KMS-11 (cell line): ENCODE data around the gene RAB36.

Experiments used
- H2AFZ ChIP-seq: fragments of 200-600 bp; sonication (generic); 2 replicates; pipeline ENCODE4 v1.6.1; 2016; ENCODE audit warnings: antibody characterized with exemption, mixed run types, low read depth
- H3K27ac ChIP-seq: fragments of 200-600 bp; sonication (generic); 2 replicates; pipeline ENCODE4 v1.6.1; 2016; ENCODE audit warnings: mild to moderate bottlenecking, mixed run types
- H3K27me3 ChIP-seq: fragments of 200-600 bp; sonication (generic); 2 replicates; pipeline ENCODE4 v1.6.1; 2017; ENCODE audit warnings: mild to moderate bottlenecking, low read depth, mixed run types, moderate library complexity; ENCODE audit not compliant: insufficient read depth
- H3K36me3 ChIP-seq: fragments of 200-600 bp; sonication (generic); 2 replicates; pipeline ENCODE4 v1.6.1; 2017; ENCODE audit warnings: mild to moderate bottlenecking, mixed run types; ENCODE audit not compliant: insufficient read depth
- H3K4me1 ChIP-seq: fragments of 200-600 bp; sonication (generic); 2 replicates; pipeline ENCODE4 v1.6.1; 2016; ENCODE audit warnings: mild to moderate bottlenecking, low read depth, mixed run types; ENCODE audit not compliant: poor library complexity, severe bottlenecking
- H3K4me2 ChIP-seq: fragments of 200-600 bp; sonication (generic); 2 replicates; pipeline ENCODE4 v1.7.0; 2016; ENCODE audit warnings: mild to moderate bottlenecking, mixed run types
- H3K4me3 ChIP-seq: fragments of 200-600 bp; sonication (generic); IDR thresholded peaks from 2 replicates; pipeline ENCODE4 v1.6.1; 2017; ENCODE audit warnings: low read depth, low read length, mixed read lengths; ENCODE audit not compliant: insufficient read depth
- H3K79me2 ChIP-seq: fragments of 200-600 bp; sonication (generic); 2 replicates; pipeline ENCODE4 v1.6.1; 2016; ENCODE audit warnings: low read depth, mixed run types; ENCODE audit not compliant: insufficient read depth
- H3K9ac ChIP-seq: fragments of 200-600 bp; sonication (generic); 2 replicates; pipeline ENCODE4 v1.6.1; 2016; ENCODE audit warnings: mild to moderate bottlenecking, mixed run types
- H4K20me1 ChIP-seq: fragments of 200-600 bp; sonication (generic); 2 replicates; pipeline ENCODE4 v1.6.1; 2016; ENCODE audit warnings: mild to moderate bottlenecking, mixed run types; ENCODE audit not compliant: insufficient read depth
- TF ChIP-seq, protein P1 (sequence below): fragments of 200-600 bp; sonication (generic); conservative IDR thresholded peaks from 2 replicates; pipeline ENCODE4 v1.6.1; 2017; ENCODE audit warnings: low read depth, mild to moderate bottlenecking, antibody characterized with exemption, low read length, moderate library complexity, mixed read lengths

RAB36 gene

GRCh38 chr22:23125512-23126103, 19.7 kb upstream of the RAB36 start:
- H3K27me3 ChIP-seq = no peaks in the 10 kb centered on the region
- H2AFZ ChIP-seq = no peak overlapping the region
- H3K36me3 ChIP-seq = no peaks in the 10 kb centered on the region
- H3K9ac ChIP-seq = no peak overlapping the region
- H3K4me1 ChIP-seq = peaks cover 21% of the 10 kb centered on the region
- H4K20me1 ChIP-seq = no peaks in the 10 kb centered on the region
- no peak overlapping the region for H3K4me2 ChIP-seq
- H3K27ac ChIP-seq = no peak overlapping the region
- H3K79me2 ChIP-seq = no peaks in the 10 kb centered on the region
- TF ChIP-seq, protein P1, sequence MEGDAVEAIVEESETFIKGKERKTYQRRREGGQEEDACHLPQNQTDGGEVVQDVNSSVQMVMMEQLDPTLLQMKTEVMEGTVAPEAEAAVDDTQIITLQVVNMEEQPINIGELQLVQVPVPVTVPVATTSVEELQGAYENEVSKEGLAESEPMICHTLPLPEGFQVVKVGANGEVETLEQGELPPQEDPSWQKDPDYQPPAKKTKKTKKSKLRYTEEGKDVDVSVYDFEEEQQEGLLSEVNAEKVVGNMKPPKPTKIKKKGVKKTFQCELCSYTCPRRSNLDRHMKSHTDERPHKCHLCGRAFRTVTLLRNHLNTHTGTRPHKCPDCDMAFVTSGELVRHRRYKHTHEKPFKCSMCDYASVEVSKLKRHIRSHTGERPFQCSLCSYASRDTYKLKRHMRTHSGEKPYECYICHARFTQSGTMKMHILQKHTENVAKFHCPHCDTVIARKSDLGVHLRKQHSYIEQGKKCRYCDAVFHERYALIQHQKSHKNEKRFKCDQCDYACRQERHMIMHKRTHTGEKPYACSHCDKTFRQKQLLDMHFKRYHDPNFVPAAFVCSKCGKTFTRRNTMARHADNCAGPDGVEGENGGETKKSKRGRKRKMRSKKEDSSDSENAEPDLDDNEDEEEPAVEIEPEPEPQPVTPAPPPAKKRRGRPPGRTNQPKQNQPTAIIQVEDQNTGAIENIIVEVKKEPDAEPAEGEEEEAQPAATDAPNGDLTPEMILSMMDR = no peak
- no peak overlapping the region for H3K4me3 ChIP-seq

DNA sequence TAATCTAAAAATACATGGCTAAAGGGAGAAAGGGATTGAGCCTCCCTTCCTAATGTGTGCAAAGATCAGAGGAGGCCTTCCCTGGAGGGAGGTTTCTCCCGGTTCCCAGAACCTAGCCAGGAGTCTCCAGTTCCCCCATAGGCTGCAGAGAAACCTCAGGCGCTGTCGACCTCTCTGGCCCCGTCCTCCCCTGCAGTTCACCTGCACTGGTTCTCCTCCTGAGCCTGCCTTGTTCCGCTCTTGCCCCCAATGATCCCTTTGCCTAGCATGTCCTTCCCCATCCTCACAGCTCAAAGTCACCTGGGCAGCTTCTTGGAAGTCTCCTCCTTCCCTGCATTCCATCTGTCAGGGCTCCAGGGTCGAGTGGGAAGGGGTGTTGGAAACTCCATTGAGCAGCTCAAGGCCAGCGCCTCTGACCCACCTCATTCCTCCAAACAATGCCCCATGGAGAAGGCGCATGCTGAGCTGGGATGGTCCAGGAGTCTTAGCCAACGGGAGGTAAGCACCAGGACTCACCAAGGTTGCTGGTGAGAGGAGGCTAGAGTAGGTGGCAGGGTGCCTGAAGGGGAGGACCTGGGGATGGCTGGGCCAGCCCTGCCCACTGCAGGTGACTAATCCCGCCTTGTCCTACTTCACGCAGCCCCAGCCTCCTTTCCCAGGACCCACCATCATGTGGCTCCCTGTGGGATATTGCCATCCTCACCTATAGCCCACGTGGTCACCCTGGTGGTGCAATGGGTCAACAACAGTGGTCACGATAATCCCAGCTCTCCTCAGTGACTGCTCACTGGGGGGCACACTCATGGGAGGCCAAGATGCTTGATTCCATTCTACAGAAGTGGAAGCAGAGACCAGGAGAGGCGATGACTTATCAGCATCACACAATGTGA, 18.9 kb upstream of the RAB36 start:
- H3K79me2 ChIP-seq = no peaks in the 10 kb centered on the region
- no peak overlapping the region for H2AFZ ChIP-seq
- no peak overlapping the region for H3K9ac ChIP-seq
- TF ChIP-seq, protein P1 = no peak
- H4K20me1 ChIP-seq = no peaks in the 10 kb centered on the region
- no peak overlapping the region for H3K4me3 ChIP-seq
- no peak overlapping the region for H3K4me2 ChIP-seq
- peaks cover 23% of the 10 kb centered on the region for H3K4me1 ChIP-seq
- H3K27me3 ChIP-seq = no peaks in the 10 kb centered on the region
- no peaks in the 10 kb centered on the region for H3K36me3 ChIP-seq
- no peak overlapping the region for H3K27ac ChIP-seq

DNA sequence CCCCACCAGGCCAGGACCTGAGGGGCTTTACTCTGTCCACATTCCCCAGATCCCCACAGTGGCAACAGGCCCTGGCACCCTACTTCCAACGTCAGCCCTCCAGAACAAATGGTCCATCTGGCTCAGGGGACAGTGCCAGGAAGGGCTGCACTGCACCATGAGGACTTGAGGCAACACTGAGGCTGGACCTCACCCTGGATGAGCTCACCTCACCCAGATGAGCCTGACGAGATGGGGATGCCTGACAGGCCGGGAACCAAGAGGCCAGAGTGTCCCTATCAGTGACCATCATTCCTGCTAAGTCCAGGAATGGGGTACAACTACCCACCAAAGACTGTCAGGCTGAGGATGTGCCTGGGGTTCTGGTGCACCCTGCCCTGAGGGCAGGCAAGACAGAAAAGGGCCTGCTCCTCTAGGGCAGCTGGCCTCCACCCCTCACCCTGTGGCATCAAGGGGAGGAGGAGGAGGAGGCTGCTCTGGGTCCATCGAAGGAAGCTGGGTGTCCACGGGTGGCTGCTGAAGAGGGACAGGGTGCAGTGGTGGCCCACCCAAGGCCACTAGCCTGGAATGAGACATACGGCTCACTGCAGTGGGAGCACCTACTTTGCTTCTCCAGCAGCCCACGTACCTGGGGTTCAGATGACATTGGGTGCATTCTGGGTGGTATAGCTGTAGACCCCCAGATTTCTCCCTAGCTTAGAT, 18.1 kb upstream of the RAB36 start:
- H3K4me1 ChIP-seq = peaks cover 24% of the 10 kb centered on the region
- no peaks in the 10 kb centered on the region for H3K36me3 ChIP-seq
- TF ChIP-seq, protein P1 = no peak
- no peak overlapping the region for H3K27ac ChIP-seq
- no peak overlapping the region for H2AFZ ChIP-seq
- H3K4me3 ChIP-seq = no peak overlapping the region
- no peaks in the 10 kb centered on the region for H3K27me3 ChIP-seq
- H3K4me2 ChIP-seq = no peak overlapping the region
- H3K9ac ChIP-seq = no peak overlapping the region
- no peaks in the 10 kb centered on the region for H3K79me2 ChIP-seq
- H4K20me1 ChIP-seq = no peaks in the 10 kb centered on the region

DNA sequence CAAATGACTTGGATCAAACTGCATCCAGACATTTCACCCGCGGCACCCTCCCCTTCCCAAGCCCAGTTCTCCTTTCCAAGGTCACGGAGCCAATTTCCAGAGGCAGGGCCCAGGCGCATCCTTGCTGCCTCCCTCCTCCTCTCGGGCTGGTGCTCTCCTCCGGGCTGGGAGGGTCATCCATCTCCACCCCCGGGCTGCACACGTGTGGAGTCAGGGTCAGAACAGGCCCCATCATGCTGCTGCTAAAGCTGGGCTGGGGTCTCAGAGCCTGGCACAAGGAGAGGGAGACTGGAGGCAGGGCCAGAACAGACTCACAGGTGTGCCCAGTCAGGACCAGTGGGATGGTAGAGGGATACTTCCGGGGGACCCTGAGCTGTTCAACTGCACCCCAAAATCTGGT, 17.5 kb upstream of the RAB36 start:
- no peak overlapping the region for H3K27ac ChIP-seq
- H3K4me2 ChIP-seq = no peak overlapping the region; the same call in 1 of the 2 replicates
- no peaks in the 10 kb centered on the region for H3K36me3 ChIP-seq
- H3K79me2 ChIP-seq = no peaks in the 10 kb centered on the region
- H3K27me3 ChIP-seq = no peaks in the 10 kb centered on the region
- H2AFZ ChIP-seq = peak overlapping the region; percentile 25; the same call in 1 of the 2 replicates
- TF ChIP-seq, protein P1 = no peak
- no peak overlapping the region for H3K4me3 ChIP-seq
- H3K4me1 ChIP-seq = peaks cover 24% of the 10 kb centered on the region
- no peak overlapping the region for H3K9ac ChIP-seq
- no peaks in the 10 kb centered on the region for H4K20me1 ChIP-seq
